SIG-M5 treated with dmso at 0.1 percent for 504 hours (cell line): ENCODE results near the gene PRKAR1A.

Experiments used
- DNase-seq: peaks from one replicate; lab custom pipeline; 2025; ENCODE audit not compliant: unreplicated experiment; lab: John Stamatoyannopoulos, UW

The PRKAR1A gene

DNA sequence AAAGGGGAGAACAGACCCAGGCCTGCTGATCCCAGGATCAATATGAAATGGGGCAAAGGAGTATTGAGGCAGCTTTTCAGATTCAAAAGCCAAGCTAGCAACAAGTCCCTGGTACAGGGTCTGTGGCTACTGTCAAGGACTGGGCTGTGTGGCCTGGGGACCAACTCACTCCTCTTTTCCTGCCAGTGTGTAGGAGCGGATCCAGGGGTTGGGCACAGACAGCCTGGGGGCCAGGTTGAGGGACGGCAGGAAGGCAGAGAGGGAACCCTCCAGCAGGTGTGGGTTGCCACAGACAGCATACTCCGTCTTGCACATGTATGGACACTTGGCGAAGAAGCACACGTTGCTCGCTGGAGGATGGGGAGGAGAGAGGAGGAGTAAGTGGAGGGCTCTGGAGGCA lies 29.6 kb downstream of the PRKAR1A start:
- DNase-seq, result no peak

- DNase-seq, result no peak
Measured at GRCh38 chr17:68542698-68543463, 30.7 kb downstream of the PRKAR1A start.

GRCh38 chr17:68544111-68544915 lies 32.1 kb downstream of the PRKAR1A start:
- no peak for DNase-seq

GRCh38 chr17:68556551-68556950 lies 44.3 kb downstream of the PRKAR1A start:
- DNase-seq, result no peak

- DNase-seq, result no peak
Measured at GRCh38 chr17:68559316-68559715, 47.1 kb downstream of the PRKAR1A start.

DNA sequence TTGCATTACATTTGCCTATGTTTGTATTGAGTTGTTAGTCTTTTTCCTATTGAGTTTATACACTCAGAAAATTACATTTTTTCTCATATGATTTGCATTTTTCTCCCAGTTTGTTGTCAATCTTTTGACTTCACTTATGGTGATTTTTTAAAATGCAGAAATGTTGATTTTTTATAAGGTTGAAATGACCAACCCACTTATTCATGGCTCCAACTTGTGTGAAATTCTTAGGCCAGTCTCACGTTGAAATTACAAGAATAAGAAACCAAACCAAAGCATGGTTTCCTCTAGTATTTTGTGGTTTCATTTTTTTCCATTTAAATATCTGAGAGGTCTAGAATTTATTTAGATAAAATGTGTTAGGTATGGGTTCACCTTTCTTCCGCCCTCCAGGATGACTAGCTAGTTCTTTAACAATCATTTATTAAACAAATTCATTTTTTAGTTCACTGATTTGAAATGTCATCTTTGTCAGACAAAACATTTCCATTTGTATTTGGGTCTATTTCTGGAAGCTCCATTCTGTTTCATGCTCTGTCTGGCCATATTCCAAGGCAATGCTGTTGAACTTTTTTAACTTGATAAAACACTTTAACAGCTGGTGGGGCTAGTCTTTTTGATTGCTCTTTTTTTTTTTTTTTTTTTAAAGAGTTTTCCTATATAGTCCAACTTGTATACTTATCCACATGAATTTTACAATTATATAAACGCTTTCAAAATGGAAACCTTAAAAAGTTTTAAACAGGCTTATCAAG lies 48.9 kb downstream of the PRKAR1A start:
- no peak for DNase-seq

GRCh38 chr17:68562736-68563135 lies 50.5 kb downstream of the PRKAR1A start:
- DNase-seq, result no peak

DNA sequence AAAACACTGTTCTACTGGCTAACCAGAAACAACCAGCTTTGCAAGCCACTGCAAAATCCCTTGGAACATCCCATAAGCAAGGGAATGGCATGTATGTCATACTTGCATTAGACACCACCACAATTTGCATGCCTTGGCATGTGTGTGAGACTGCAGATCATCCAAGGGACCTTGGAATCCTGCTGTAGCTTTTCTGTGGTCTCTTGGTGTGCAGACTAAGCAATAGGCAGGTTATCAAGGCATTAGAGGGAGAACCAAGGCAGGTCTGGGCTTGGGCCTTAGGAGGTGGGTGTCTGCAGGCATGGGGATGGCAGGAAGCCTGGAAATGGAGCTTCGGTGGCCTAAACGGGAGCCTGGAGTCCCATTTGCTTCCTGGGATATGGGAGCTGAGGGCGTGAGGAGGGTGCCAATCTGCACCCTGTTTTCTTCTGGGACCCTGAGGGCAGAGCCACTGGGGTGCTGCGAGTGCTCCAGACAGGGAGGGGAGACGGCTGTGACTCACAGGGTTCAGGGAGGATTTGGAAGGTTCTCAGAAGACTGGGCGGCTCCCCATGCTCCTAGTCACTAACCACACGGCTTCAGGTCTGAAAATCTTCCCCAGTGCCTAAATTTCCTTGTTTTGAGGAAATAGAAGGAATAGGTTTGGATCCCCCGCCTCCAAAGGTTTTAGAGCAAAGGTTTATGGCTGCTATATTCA lies 52.3 kb downstream of the PRKAR1A start:
- no peak for DNase-seq

GRCh38 chr17:68565661-68566441 lies 53.6 kb downstream of the PRKAR1A start:
- no peak for DNase-seq

- DNase-seq, result no peak
Measured at GRCh38 chr17:68566442-68566738, 54.2 kb downstream of the PRKAR1A start.

GRCh38 chr17:68567035-68567434 lies 54.8 kb downstream of the PRKAR1A start:
- no peak for DNase-seq

GRCh38 chr17:68567581-68567980 lies 55.4 kb downstream of the PRKAR1A start:
- DNase-seq, result no peak

DNA sequence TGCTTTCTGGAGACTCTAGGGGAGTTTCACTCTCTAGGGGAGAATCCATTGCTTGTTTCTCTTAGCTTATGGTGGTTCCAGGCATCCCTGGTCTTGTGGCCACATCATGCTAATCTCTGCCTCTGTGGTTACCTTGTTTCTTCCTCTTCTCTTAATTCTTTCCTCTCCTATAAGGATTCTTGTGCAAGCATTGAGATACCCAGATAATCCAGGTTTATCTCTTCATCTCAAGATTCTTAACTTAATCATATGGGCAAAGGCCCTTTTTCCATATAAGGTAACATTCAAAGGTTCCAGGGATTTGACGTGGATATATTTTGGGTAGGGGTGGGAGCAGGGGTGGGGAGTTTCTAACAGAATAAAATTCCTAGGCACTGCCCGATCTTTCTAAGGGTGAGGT lies 56.4 kb downstream of the PRKAR1A start:
- DNase-seq, result no peak

GRCh38 chr17:68569346-68569745 lies 57.1 kb downstream of the PRKAR1A start:
- no peak for DNase-seq

- DNase-seq, result no peak
Measured at GRCh38 chr17:68570526-68570925, 58.3 kb downstream of the PRKAR1A start.

GRCh38 chr17:68572138-68572842 lies 60.1 kb downstream of the PRKAR1A start:
- DNase-seq, result peak; percentile 36

DNA sequence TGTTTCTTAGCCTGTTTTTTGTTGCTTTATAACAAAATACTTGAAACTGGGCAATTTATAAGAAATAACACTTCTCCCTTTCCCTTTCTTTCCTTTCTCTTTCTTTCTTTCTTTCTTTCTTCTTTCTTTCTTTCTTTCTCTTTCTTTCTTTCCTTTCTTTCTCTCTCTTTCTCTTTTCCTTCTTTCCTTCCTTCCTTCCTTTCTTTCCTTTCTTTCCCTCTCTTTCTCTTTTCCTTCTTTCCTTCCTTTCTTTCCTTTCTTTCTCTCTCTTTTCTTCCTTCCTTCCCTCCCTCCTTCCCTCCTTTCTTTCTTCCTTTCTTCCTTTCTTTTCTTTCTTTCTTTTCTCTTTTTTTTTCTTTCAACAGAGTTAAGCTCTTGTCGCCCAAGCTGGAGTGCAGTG lies 61.1 kb downstream of the PRKAR1A start:
- DNase-seq, result no peak

GRCh38 chr17:68576137-68576536 lies 63.9 kb downstream of the PRKAR1A start:
- no peak for DNase-seq

- no peak for DNase-seq
Measured at GRCh38 chr17:68576811-68577496, 64.7 kb downstream of the PRKAR1A start.
